Psoas muscle (tissue), 8 donors: Measurements from ENCODE around the gene UHRF2. TPM values are rescaled to one million over a fixed set of nuclear protein-coding genes. Genes with fewer than 3 reads are reported as not detected.

Source experiments
- ATAC-seq, 4 donors: fragments of 200-7000 bp; cut with Tn5 transposase; one replicate each; pipeline ENCODE4 v1.9.1; 2020; ENCODE audit warnings: moderate library complexity in 3 of 4, mild to moderate bottlenecking in 2 of 4
- DNase-seq, 2 donors: peaks; one replicate each; pipeline ENCODE4 v3.0.0-alpha.2; 2020
- H3K27ac ChIP-seq: fragments of 200-600 bp; one replicate; pipeline ENCODE4 v1.8.0; 2022
- H3K27me3 ChIP-seq, 3 donors: fragments of 200-600 bp in 1 of 3; one replicate each; pipeline versions ENCODE4 v1.6.1 to v1.8.0; 2013 to 2022; ENCODE audit warnings: low read length in 2 of 3, mild to moderate bottlenecking in 2 of 3, moderate library complexity in 1 of 3; ENCODE audit not compliant: insufficient read depth in 3 of 3
- H3K36me3 ChIP-seq, 2 donors: fragments of 200-600 bp in 1 of 2; one replicate each; pipeline versions ENCODE4 v1.6.1 to v1.8.0; 2013 to 2022; ENCODE audit warnings: low read depth in 1 of 2, mild to moderate bottlenecking in 1 of 2, moderate library complexity in 1 of 2; ENCODE audit not compliant: insufficient read depth in 1 of 2
- H3K4me1 ChIP-seq: fragments of 200-600 bp; one replicate; pipeline ENCODE4 v1.8.0; 2022
- H3K4me3 ChIP-seq: fragments of 200-600 bp; one replicate; pipeline ENCODE4 v1.8.0; 2022; ENCODE audit warnings: mild to moderate bottlenecking
- H3K9me3 ChIP-seq: fragments of 200-600 bp; one replicate; pipeline ENCODE4 v1.8.0; 2022
- CTCF ChIP-seq: fragments of 200-600 bp; IDR thresholded peaks from one replicate; pipeline ENCODE4 v1.8.0; 2022; ENCODE audit warnings: antibody characterized with exemption
- WGBS, 3 donors: extraction: QIAGEN DNeasy Blood & Tissue Kit; methylation state at CpG; one replicate each; pipeline versions ENCODE4 v1.1.6 to v1.1.7; 2013; 5-methylcytosine and 5-hydroxymethylcytosine counted together
- intact Hi-C, 2 donors: fragments of 100-400 bp; cut with DNase I; formaldehyde crosslinking; loops; one replicate each; pipeline versions ENCODE4 v1.11.0 to v1.14.2; 2022
- polyA plus RNA-seq, 3 donors: library from polyadenylated mRNA; stranded (reverse); fragments of 200-250 nt; gene quantifications; one replicate each; pipeline ENCODE4 v1.2.3, GENCODE V29; 2013
- total RNA-seq, 4 donors: library from RNA; stranded (reverse); fragmentation: NEBNext Ultra II Directional in 2 of 4; extraction: Animal tissue kit (Norgen Biotek cat#: 25700) in 2 of 4; gene quantifications; one replicate each; pipeline versions ENCODE4 v1.2.1 to v1.2.4, GENCODE V29; 2021 to 2023
- donor health status: healthy with polysubstance abuse.
- donor health status: DM: no; HTN: no; CAD: no; lungs with moderate emphysema.
- donor health status: Bipolar disorder and iron deficiency.
- donor health status: healthy.
- donor health status: DM: yes; HTN: yes; CAD: no.
- donor health status: DM: no; HTN: no; CAD: no.
- donor health status: DM: no; HTN: no; CAD: no.
- donor health status: DM: yes; HTN: yes; CAD: no.

Gene UHRF2
- total and polyA plus RNA-seq, 7 donors: 11.2 to 18.2 (median 13.0) TPM

DNA sequence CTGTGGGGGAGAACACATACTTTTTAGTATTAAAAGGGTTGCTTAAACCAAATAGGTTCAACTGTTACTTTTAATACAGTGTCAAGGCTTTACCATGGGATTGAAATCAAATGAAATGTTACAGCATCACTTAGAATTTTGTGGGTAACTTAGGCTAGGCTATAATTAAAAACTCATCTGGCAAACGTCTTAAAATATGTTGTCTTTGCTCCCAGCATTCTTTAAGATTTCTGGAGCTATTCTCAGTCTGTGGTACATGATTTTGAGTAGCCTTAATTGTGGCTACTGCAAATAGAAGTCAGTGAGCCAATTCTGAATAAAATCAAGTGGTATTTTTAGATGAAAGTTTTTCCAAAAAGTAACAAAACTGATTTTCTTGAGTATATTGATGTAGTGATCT is 30.7 kb downstream of the UHRF2 start:
- intact Hi-C loops: no loop called here
- Histone ChIP-seq H3K27me3 (no peaks in the 10 kb centered on the region), H3K9me3 (no peaks in the 10 kb centered on the region), H3K4me1 (peaks cover 30% of the 10 kb centered on the region), H3K27ac (no peak overlapping the region), H3K36me3 (no peaks in the 10 kb centered on the region), H3K4me3 (no peak overlapping the region)
- DNase-seq (no peak), ATAC-seq (no peak)
- WGBS, 3 donors: 1 to 24% (median 3%) methylated on average over 1 of the region's 1 CpG
- TF ChIP-seq CTCF: no peak

DNA sequence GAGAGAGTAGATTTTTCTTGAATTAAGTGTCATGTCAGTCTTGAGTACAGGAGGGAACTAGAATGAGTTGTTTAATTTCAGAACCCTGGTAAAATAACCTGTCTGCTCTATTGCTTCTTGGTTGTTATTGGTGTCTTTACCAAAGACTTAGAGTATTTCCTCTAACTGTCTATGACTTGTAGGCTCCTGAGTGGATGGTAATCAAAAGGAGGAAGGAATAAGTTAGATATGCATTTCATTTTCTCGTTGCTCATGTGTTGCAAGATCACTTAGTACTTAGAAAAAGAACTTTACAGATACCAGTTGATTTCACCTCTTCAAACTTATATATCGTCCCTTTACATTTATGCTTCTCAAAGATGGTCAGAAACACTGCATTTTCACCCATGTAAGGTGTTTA is 31.1 kb downstream of the UHRF2 start:
- H3K27ac ChIP-seq: no peak overlapping the region
- DNase-seq (no peak), ATAC-seq (no peak)
- H3K36me3 ChIP-seq: no peaks in the 10 kb centered on the region
- intact Hi-C loops: no loop called here
- WGBS, 3 donors: 63 to 72% (median 66%) methylated on average over 2 of the region's 2 CpGs
- peaks cover 34% of the 10 kb centered on the region for H3K4me1 ChIP-seq
- H3K9me3 ChIP-seq: no peaks in the 10 kb centered on the region
- no peaks in the 10 kb centered on the region for H3K27me3 ChIP-seq
- TF ChIP-seq CTCF: no peak
- H3K4me3 ChIP-seq: no peak overlapping the region

DNA sequence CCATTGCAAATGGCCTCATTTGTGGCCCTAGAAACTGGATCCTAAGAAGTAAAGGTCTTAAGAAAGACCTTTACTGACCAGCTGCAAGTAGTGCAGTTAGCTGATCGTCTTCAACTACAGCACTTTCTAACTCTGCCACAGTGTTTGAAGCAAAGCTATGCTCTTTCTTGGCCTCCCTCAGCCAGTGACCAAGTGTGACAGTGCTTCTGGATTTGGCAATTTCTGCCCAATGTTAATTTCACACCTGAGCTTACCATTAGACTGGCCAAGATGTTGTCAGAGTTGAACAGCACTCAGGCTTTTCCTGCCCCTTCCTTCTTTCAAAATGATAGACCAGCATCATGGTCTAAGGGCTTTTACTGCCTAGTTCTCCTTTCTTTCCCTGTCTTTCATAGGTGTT is 36.1 kb downstream of the UHRF2 start:
- TF ChIP-seq CTCF: no peak
- peaks cover 49% of the 10 kb centered on the region for H3K4me1 ChIP-seq
- ATAC-seq: peak in 2 of 4 donors; percentile 37 to 60
- no peak overlapping the region for H3K27ac ChIP-seq
- H3K4me3 ChIP-seq: no peak overlapping the region
- intact Hi-C loops: no loop called here
- 30 to 58% (median 37%) methylated on average over 1 of the region's 1 CpG for WGBS, 3 donors
- H3K36me3 ChIP-seq: no peaks in the 10 kb centered on the region
- DNase-seq: no peak
- no peaks in the 10 kb centered on the region for H3K9me3 ChIP-seq
- no peaks in the 10 kb centered on the region for H3K27me3 ChIP-seq

DNA sequence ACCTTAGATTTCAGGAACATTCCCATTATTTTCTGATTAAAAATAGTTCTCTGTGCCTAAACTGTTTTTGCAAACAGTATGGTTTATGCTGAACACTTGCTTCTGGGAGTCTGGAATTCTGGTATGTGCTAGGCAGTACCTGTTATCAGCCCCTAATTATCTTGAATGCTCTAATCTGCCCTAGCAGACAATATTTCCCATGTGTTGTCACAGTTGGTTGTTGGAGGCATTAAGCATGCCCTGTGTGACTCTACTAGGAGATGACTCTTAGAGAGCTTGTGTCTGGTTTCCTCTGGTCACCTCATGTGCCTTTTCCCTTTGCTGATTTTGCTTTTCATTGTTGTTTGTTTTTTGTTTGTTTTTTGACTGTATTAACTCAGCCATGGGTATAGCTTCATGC is 36.6 kb downstream of the UHRF2 start:
- intact Hi-C loops: no loop called here

More for the DNA sequence above, 36.6 kb downstream of the UHRF2 start:
- no peaks in the 10 kb centered on the region for H3K27me3 ChIP-seq
- peaks cover 47% of the 10 kb centered on the region for H3K4me1 ChIP-seq
- H3K9me3 ChIP-seq: no peaks in the 10 kb centered on the region
- DNase-seq: no peak
- ATAC-seq: peak in 3 of 4 donors; percentile 46 to 74 (median 49)
- no peaks in the 10 kb centered on the region for H3K36me3 ChIP-seq
- no peak for TF ChIP-seq CTCF
- no peak overlapping the region for H3K4me3 ChIP-seq
- no peak overlapping the region for H3K27ac ChIP-seq
